Osteocyte (in vitro differentiated cells): ENCODE measurements around the gene RAD51AP1. TPM values are rescaled to one million over a fixed set of nuclear protein-coding genes. Genes with fewer than 3 reads are reported as not detected.

Experiments
- DNase-seq: peaks from one replicate; pipeline ENCODE4 v3.0.0; 2021; ENCODE audit warnings: mixed read lengths; ENCODE audit not compliant: unreplicated experiment; ENCODE audit errors: extremely low spot score
- H3K27ac Mint-ChIP-seq: one replicate; pipeline ENCODE4 v1.8.0; 2021; ENCODE audit warnings: mild to moderate bottlenecking, mixed read lengths; ENCODE audit not compliant: unreplicated experiment
- H3K27me3 Mint-ChIP-seq: one replicate; pipeline ENCODE4 v1.8.0; 2021; ENCODE audit warnings: mixed read lengths; ENCODE audit not compliant: unreplicated experiment
- H3K36me3 Mint-ChIP-seq: one replicate; pipeline ENCODE4 v1.8.0; 2021; ENCODE audit warnings: mixed read lengths; ENCODE audit not compliant: unreplicated experiment
- H3K4me1 Mint-ChIP-seq: one replicate; pipeline ENCODE4 v1.8.0; 2021; ENCODE audit warnings: mixed read lengths; ENCODE audit not compliant: unreplicated experiment
- H3K4me3 Mint-ChIP-seq: one replicate; pipeline ENCODE4 v1.8.0; 2021; ENCODE audit warnings: mild to moderate bottlenecking, moderate library complexity, mixed read lengths; ENCODE audit not compliant: unreplicated experiment
- H3K9me3 Mint-ChIP-seq: one replicate; pipeline ENCODE4 v1.8.0; 2021; ENCODE audit warnings: mixed read lengths; ENCODE audit not compliant: unreplicated experiment
- total RNA-seq: library from RNA; stranded (reverse); gene quantifications from 2 replicates; pipeline ENCODE4 v1.2.1, GENCODE V29; 2021
- TF ChIP-seq, protein P1 (sequence below): fragments of 200-600 bp; sonication (generic); IDR thresholded peaks from 2 replicates; pipeline ENCODE4 v1.5.0; 2021; ENCODE audit warnings: antibody characterized with exemption, mild to moderate bottlenecking, moderate library complexity

RAD51AP1 gene
- total RNA-seq, 1 donor from 2014 or later = 4.4 TPM

DNA sequence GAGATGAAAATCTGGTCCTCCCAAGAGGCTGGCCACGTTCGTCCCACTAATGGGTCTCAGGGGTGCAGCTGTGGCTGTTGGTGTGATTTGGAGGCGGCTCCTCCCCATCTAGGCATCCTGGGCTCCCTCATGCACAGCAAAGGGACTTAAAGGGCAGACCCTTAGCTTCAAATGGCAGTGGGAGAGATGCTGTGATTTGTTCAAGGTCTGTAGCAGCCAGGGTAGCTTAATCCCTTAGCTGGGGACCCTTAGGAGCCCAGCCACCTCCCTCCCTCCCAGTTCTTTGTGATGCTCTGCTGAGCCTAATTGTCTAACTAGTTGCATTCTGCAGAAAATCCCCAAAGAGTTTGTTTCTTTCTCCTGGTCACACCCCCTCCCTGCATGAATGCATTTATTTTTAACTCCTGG lies 41.6 kb downstream of the RAD51AP1 start:
- Mint-ChIP-seq H3K9me3 (no peaks in the 10 kb centered on the region), H3K27ac (no peak overlapping the region), H3K27me3 (peaks cover 28% of the 10 kb centered on the region), H3K36me3 (no peaks in the 10 kb centered on the region), H3K4me1 (no peaks in the 10 kb centered on the region), H3K4me3 (no peak overlapping the region)
- DNase-seq = no peak
- TF ChIP-seq, protein P1, sequence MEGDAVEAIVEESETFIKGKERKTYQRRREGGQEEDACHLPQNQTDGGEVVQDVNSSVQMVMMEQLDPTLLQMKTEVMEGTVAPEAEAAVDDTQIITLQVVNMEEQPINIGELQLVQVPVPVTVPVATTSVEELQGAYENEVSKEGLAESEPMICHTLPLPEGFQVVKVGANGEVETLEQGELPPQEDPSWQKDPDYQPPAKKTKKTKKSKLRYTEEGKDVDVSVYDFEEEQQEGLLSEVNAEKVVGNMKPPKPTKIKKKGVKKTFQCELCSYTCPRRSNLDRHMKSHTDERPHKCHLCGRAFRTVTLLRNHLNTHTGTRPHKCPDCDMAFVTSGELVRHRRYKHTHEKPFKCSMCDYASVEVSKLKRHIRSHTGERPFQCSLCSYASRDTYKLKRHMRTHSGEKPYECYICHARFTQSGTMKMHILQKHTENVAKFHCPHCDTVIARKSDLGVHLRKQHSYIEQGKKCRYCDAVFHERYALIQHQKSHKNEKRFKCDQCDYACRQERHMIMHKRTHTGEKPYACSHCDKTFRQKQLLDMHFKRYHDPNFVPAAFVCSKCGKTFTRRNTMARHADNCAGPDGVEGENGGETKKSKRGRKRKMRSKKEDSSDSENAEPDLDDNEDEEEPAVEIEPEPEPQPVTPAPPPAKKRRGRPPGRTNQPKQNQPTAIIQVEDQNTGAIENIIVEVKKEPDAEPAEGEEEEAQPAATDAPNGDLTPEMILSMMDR = no peak

DNA sequence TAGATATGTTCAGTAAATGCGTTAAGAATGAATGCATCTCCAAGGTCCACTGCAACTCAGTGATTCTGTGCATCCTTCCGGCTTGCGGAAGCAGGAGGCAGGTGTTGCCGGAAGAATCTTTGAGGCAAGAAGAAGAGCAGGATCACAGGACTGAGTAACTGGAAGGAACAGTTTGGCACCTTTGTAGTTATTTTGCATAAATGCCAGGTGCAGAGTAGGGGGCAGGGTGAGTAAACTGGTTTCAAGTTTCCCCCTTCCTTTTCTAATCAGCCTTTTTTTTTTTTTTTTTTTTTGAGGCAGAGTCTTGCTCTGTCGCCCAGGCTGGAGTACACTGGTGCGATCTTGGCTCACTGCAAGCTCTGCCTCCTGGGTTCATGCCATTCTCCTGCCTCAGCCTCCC lies 45.6 kb downstream of the RAD51AP1 start:
- H3K27ac Mint-ChIP-seq = no peak overlapping the region
- no peaks in the 10 kb centered on the region for H3K4me1 Mint-ChIP-seq
- H3K9me3 Mint-ChIP-seq = no peaks in the 10 kb centered on the region
- TF ChIP-seq, protein P1 = no peak
- peaks cover 13% of the 10 kb centered on the region for H3K27me3 Mint-ChIP-seq
- DNase-seq = no peak
- H3K36me3 Mint-ChIP-seq = no peaks in the 10 kb centered on the region
- no peak overlapping the region for H3K4me3 Mint-ChIP-seq

GRCh38 chr12:4584896-4585295 lies 46.2 kb downstream of the RAD51AP1 start:
- no peaks in the 10 kb centered on the region for H3K36me3 Mint-ChIP-seq
- H3K9me3 Mint-ChIP-seq = peaks cover 3% of the 10 kb centered on the region
- no peak overlapping the region for H3K27ac Mint-ChIP-seq
- H3K4me3 Mint-ChIP-seq = no peak overlapping the region
- H3K4me1 Mint-ChIP-seq = no peaks in the 10 kb centered on the region
- peaks cover 13% of the 10 kb centered on the region for H3K27me3 Mint-ChIP-seq
- DNase-seq = no peak
- TF ChIP-seq, protein P1 = no peak

DNA sequence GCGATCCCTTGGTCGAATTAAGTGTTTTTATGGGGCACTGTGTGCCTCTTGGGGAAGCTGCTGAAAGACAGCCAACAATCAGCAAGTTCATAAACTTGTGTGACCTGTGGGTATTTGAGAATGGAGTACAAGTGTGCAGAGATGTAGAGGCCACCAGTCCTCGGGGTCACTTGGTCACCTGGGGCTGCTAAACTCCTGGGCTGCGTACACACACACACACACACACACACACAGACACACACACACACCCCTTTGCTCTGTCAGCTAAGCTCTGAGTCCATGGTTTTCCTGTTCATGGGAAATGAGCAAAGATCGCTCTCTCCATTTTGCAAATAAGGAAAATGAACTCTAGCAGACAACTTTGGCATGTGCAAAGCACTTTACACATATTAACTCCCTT lies 47.8 kb downstream of the RAD51AP1 start:
- H3K27me3 Mint-ChIP-seq = peaks cover 10% of the 10 kb centered on the region
- H3K36me3 Mint-ChIP-seq = no peaks in the 10 kb centered on the region
- no peak overlapping the region for H3K4me3 Mint-ChIP-seq
- TF ChIP-seq, protein P1 = no peak
- H3K4me1 Mint-ChIP-seq = no peaks in the 10 kb centered on the region
- no peak for DNase-seq
- peaks cover 3% of the 10 kb centered on the region for H3K9me3 Mint-ChIP-seq
- H3K27ac Mint-ChIP-seq = no peak overlapping the region

- Mint-ChIP-seq H3K4me1 (no peaks in the 10 kb centered on the region), H3K27ac (no peak overlapping the region), H3K9me3 (peaks cover 3% of the 10 kb centered on the region), H3K36me3 (no peaks in the 10 kb centered on the region), H3K27me3 (peaks cover 7% of the 10 kb centered on the region), H3K4me3 (no peak overlapping the region)
- TF ChIP-seq, protein P1 = no peak
- DNase-seq = no peak
Measured at GRCh38 chr12:4587108-4587507, 48.4 kb downstream of the RAD51AP1 start.
